Cardiac muscle cell (in vitro differentiated cells and primary cell): ENCODE measurements around the gene COL4A1. TPM values are rescaled to one million over a fixed set of nuclear protein-coding genes. Genes with fewer than 3 reads are reported as not detected.

Experiments used
- DNase-seq, 2 donors: peaks; one replicate each; pipeline versions ENCODE4 v3.0.0 to v3.0.0-alpha.2; 2010 to 2017; ENCODE audit warnings: low read depth in 1 of 2, low spot score in 1 of 2
- H3K27ac ChIP-seq: fragments of 200-600 bp; sonication (generic); 2 replicates; pipeline ENCODE4 v1.5.1; 2016
- H3K27me3 ChIP-seq: fragments of 200-600 bp; sonication (generic); 2 replicates; pipeline ENCODE4 v1.6.0; 2016; ENCODE audit warnings: control low read depth
- H3K36me3 ChIP-seq: fragments of 200-600 bp; sonication (generic); 2 replicates; pipeline ENCODE4 v1.5.1; 2016; ENCODE audit warnings: control low read depth
- H3K4me1 ChIP-seq: fragments of 200-600 bp; sonication (generic); 2 replicates; pipeline ENCODE4 v1.8.1; 2017; ENCODE audit warnings: low read depth, mild to moderate bottlenecking, mixed run types
- H3K4me3 ChIP-seq: fragments of 200-600 bp; sonication (generic); 2 replicates; pipeline ENCODE4 v1.5.1; 2016; ENCODE audit warnings: mild to moderate bottlenecking
- H3K9me3 ChIP-seq: fragments of 200-600 bp; sonication (generic); 2 replicates; pipeline ENCODE4 v1.5.1; 2017; ENCODE audit warnings: low read depth, mild to moderate bottlenecking, control low read depth
- CTCF ChIP-seq: IDR thresholded peaks from 2 replicates; pipeline ENCODE4 v1.5.1; 2012; ENCODE audit warnings: low read depth, mild to moderate bottlenecking, low read length
- polyA plus RNA-seq: library from polyadenylated mRNA; unstranded; fragments of >200 nt; fragmentation: Nextera tagmentation; extraction: Ambion mirVana; gene quantifications from 2 replicates; pipeline ENCODE4 v1.2.1, GENCODE V29; 2016
- total RNA-seq: library from RNA; depleted of rRNA; stranded (reverse); fragments of >200 nt; gene quantifications from 2 replicates; pipeline ENCODE4 v1.2.3, GENCODE V29; 2016

COL4A1 gene
- total and polyA plus RNA-seq, 2 experiments from 2014 or later = 73.9 to 171 TPM

GRCh38 chr13:110110783-110111182 is 196.2 kb downstream of the COL4A1 start:
- H3K9me3 ChIP-seq = no peaks in the 10 kb centered on the region
- H3K27ac ChIP-seq = no peak overlapping the region
- no peak for TF ChIP-seq CTCF
- peaks cover 5% of the 10 kb centered on the region for H3K27me3 ChIP-seq
- DNase-seq = no peak
- no peak overlapping the region for H3K4me3 ChIP-seq
- H3K36me3 ChIP-seq = no peaks in the 10 kb centered on the region
- peaks cover 5% of the 10 kb centered on the region for H3K4me1 ChIP-seq

DNA sequence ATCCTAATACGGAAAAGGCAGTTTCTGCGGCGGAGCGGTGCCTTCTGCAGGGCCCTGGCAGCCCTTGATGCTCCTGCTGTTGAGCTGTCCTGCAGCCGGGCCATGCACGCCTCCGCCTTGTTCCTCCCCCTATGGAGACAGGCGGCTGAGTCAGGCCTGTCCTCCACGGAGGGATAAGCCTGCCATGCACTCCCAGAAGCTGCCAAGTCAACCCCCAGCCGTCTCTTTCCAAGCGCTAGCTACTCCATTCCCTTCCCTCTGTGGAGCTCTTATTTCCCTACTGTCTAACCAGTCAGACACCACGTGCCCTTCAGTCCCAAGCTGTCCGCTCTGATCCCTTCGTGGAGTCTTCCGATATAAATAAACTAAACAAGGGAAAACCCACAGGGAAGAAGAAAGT is 197.0 kb downstream of the COL4A1 start:
- no peaks in the 10 kb centered on the region for H3K9me3 ChIP-seq
- H3K4me1 ChIP-seq = peaks cover 5% of the 10 kb centered on the region
- H3K27ac ChIP-seq = no peak overlapping the region
- no peak overlapping the region for H3K4me3 ChIP-seq
- peaks cover 2% of the 10 kb centered on the region for H3K27me3 ChIP-seq
- no peaks in the 10 kb centered on the region for H3K36me3 ChIP-seq
- peak; percentile 23 to 94 for DNase-seq
- no peak for TF ChIP-seq CTCF

GRCh38 chr13:110109140-110109783 is 197.7 kb downstream of the COL4A1 start:
- H3K4me1 ChIP-seq = peaks cover 5% of the 10 kb centered on the region
- no peaks in the 10 kb centered on the region for H3K9me3 ChIP-seq
- H3K27me3 ChIP-seq = no peaks in the 10 kb centered on the region
- no peak overlapping the region for H3K4me3 ChIP-seq
- no peak for TF ChIP-seq CTCF
- no peak overlapping the region for H3K27ac ChIP-seq
- DNase-seq = no peak
- no peaks in the 10 kb centered on the region for H3K36me3 ChIP-seq

GRCh38 chr13:110108348-110109139 is 198.4 kb downstream of the COL4A1 start:
- Histone ChIP-seq H3K27ac (no peak overlapping the region), H3K4me1 (peaks cover 5% of the 10 kb centered on the region), H3K36me3 (no peaks in the 10 kb centered on the region), H3K27me3 (no peaks in the 10 kb centered on the region), H3K9me3 (no peaks in the 10 kb centered on the region), H3K4me3 (no peak overlapping the region)
- peak; percentile 91 for TF ChIP-seq CTCF
- DNase-seq = peak; percentile 81 to 94

GRCh38 chr13:110107568-110108347 is 199.2 kb downstream of the COL4A1 start:
- TF ChIP-seq CTCF = peak; percentile 11
- Histone ChIP-seq H3K27me3 (no peaks in the 10 kb centered on the region), H3K27ac (no peak overlapping the region), H3K36me3 (no peaks in the 10 kb centered on the region), H3K4me3 (no peak overlapping the region), H3K4me1 (peaks cover 5% of the 10 kb centered on the region), H3K9me3 (no peaks in the 10 kb centered on the region)
- DNase-seq = peak in 1 of 2 donors; percentile 24
